Measurements from ENCODE around the gene RNF13. TPM values are rescaled to one million over a fixed set of nuclear protein-coding genes. Genes with fewer than 3 reads are reported as not detected.

RNF13 gene
- total RNA-seq, 1 experiment from 2014 or later, result 28.9 TPM

DNA sequence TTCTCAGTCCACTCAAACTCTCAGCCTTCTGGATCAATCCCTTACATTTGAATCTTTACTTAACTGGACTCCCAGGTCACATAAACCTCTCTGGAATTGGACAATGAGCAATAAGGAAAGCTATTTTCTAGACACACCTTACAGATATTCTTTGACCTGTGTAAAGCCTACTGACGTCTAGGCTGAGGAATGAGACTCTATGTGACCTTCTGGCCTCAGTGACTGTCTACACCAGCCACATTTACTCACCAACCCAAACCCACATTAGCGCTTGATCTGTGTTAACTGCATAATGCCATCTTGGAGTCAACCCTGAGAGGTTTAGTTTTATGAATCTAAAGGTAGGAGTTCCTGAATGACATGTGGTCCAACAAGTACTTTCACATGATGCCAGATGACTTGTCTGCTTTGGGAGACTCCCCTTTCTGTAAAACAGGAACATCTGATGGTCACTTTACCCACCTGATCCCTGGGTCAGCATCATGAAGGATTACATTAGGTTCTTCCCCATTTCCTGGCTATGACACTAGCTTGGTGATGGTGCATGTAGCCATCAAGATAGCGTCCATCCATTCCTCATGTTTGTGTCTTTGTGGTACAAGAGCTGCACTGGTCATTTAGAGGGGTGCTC is 49.3 kb upstream of the RNF13 start (continued):
- TF ChIP-seq ARID4B (CRISPR knock-in tag; IDR thresholded peaks at IDR 0.05; ENCODE audit: borderline replicate concordance), result no peak
- no peak for TF ChIP-seq ESRRA (CRISPR knock-in tag; IDR thresholded peaks at IDR 0.05; ENCODE audit: borderline replicate concordance)
- no peak for TF ChIP-seq FOXK1 (CRISPR knock-in tag; IDR thresholded peaks at IDR 0.05)
- TF ChIP-seq MXD4 (CRISPR knock-in tag; IDR thresholded peaks at IDR 0.05; ENCODE audit: borderline replicate concordance), result no peak
- no peak for TF ChIP-seq EMX1 (CRISPR knock-in tag; IDR thresholded peaks at IDR 0.05)
- TF ChIP-seq ZNF396 (CRISPR knock-in tag; IDR thresholded peaks at IDR 0.05; ENCODE audit: borderline replicate concordance), result no peak
- TF ChIP-seq TEAD4 (CRISPR knock-in tag; IDR thresholded peaks at IDR 0.05), result no peak
- no peak for TF ChIP-seq FOXP1 (CRISPR knock-in tag; IDR thresholded peaks at IDR 0.05; ENCODE audit: borderline replicate concordance)
- TF ChIP-seq JUN (CRISPR knock-in tag; IDR thresholded peaks at IDR 0.05), result no peak
- no peak for TF ChIP-seq CTCF (IDR thresholded peaks at IDR 0.05)
- TF ChIP-seq, protein P1, sequence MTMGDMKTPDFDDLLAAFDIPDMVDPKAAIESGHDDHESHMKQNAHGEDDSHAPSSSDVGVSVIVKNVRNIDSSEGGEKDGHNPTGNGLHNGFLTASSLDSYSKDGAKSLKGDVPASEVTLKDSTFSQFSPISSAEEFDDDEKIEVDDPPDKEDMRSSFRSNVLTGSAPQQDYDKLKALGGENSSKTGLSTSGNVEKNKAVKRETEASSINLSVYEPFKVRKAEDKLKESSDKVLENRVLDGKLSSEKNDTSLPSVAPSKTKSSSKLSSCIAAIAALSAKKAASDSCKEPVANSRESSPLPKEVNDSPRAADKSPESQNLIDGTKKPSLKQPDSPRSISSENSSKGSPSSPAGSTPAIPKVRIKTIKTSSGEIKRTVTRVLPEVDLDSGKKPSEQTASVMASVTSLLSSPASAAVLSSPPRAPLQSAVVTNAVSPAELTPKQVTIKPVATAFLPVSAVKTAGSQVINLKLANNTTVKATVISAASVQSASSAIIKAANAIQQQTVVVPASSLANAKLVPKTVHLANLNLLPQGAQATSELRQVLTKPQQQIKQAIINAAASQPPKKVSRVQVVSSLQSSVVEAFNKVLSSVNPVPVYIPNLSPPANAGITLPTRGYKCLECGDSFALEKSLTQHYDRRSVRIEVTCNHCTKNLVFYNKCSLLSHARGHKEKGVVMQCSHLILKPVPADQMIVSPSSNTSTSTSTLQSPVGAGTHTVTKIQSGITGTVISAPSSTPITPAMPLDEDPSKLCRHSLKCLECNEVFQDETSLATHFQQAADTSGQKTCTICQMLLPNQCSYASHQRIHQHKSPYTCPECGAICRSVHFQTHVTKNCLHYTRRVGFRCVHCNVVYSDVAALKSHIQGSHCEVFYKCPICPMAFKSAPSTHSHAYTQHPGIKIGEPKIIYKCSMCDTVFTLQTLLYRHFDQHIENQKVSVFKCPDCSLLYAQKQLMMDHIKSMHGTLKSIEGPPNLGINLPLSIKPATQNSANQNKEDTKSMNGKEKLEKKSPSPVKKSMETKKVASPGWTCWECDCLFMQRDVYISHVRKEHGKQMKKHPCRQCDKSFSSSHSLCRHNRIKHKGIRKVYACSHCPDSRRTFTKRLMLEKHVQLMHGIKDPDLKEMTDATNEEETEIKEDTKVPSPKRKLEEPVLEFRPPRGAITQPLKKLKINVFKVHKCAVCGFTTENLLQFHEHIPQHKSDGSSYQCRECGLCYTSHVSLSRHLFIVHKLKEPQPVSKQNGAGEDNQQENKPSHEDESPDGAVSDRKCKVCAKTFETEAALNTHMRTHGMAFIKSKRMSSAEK (CRISPR knock-in tag; IDR thresholded peaks at IDR 0.05; ENCODE audit: borderline replicate concordance), result no peak
- no peak for TF ChIP-seq ATF2 (CRISPR knock-in tag; IDR thresholded peaks at IDR 0.05; ENCODE audit: borderline replicate concordance, low read depth)
- TF ChIP-seq SOX15 (CRISPR knock-in tag; IDR thresholded peaks at IDR 0.05), result no peak

DNA sequence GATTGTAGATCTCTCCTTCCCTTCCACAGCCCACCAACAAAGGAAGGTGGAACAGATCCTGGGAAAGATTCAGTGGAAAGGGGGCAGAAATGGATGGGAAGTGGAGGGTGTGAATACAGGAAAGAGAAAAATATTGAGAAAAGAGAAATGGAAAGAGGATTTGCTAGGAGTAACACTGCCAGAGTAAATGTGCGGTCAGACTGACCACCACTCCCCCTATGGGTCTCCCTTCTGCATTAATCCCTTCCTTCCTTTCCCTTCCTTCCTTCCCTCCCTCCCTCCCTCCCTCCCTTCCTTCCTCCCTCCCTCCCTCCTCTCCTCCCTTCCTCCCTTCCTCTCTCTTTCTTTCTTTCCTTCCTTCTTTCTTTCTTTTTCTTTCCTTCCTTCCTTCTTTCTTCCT is 48.7 kb upstream of the RNF13 start:
- no peak overlapping the region for H3K27ac Mint-ChIP-seq
- no peaks in the 10 kb centered on the region for H3K4me1 Mint-ChIP-seq
- ChIA-PET CTCF (interaction anchor here (0.6 kb wide), 1 partner anchor 270 kb away, joined by 3 read pairs; no protein-coding TSS in a partner anchor), POLR2A (no interaction called here)
- ATAC-seq (peak; percentile 36; the same call in 1 of the 2 replicates), DNase-seq (ENCODE audit: low spot score) (no peak)
- H3K4me3 Mint-ChIP-seq, result no peak overlapping the region
- H3K27me3 Mint-ChIP-seq (ENCODE audit: low read depth), result no peaks in the 10 kb centered on the region; the same call in none of the 2 replicates
- no peaks in the 10 kb centered on the region for H3K9me3 Mint-ChIP-seq
- H3K36me3 Mint-ChIP-seq, result no peaks in the 10 kb centered on the region
- TF ChIP-seq CBFB (CRISPR knock-in tag; IDR thresholded peaks at IDR 0.05; ENCODE audit: low read depth), result no peak
- no peak for TF ChIP-seq SMAD3 (CRISPR knock-in tag; IDR thresholded peaks at IDR 0.05; ENCODE audit: borderline replicate concordance)
- no peak for TF ChIP-seq PRRX2 (CRISPR knock-in tag; IDR thresholded peaks at IDR 0.05)
- TF ChIP-seq ZBTB43 (CRISPR knock-in tag; IDR thresholded peaks at IDR 0.05), result no peak
- no peak for TF ChIP-seq RORB (CRISPR knock-in tag; IDR thresholded peaks at IDR 0.05)
- TF ChIP-seq TP53 (CRISPR knock-in tag; IDR thresholded peaks at IDR 0.05), result no peak
- TF ChIP-seq, protein P2, sequence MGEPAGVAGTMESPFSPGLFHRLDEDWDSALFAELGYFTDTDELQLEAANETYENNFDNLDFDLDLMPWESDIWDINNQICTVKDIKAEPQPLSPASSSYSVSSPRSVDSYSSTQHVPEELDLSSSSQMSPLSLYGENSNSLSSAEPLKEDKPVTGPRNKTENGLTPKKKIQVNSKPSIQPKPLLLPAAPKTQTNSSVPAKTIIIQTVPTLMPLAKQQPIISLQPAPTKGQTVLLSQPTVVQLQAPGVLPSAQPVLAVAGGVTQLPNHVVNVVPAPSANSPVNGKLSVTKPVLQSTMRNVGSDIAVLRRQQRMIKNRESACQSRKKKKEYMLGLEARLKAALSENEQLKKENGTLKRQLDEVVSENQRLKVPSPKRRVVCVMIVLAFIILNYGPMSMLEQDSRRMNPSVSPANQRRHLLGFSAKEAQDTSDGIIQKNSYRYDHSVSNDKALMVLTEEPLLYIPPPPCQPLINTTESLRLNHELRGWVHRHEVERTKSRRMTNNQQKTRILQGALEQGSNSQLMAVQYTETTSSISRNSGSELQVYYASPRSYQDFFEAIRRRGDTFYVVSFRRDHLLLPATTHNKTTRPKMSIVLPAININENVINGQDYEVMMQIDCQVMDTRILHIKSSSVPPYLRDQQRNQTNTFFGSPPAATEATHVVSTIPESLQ (CRISPR knock-in tag; IDR thresholded peaks at IDR 0.05), result no peak
- no peak for TF ChIP-seq MAX (CRISPR knock-in tag; IDR thresholded peaks at IDR 0.05)
- TF ChIP-seq NR3C1 (CRISPR knock-in tag; conservative IDR thresholded peaks at IDR 0.05; ENCODE audit: low read depth), result no peak

Data from WTC11 (cell line).